KMS-11 (cell line): ENCODE results near the gene KCNA1.

Experiments
- H2AFZ ChIP-seq: fragments of 200-600 bp; sonication (generic); 2 replicates; pipeline ENCODE4 v1.6.1; 2016; ENCODE audit warnings: antibody characterized with exemption, mixed run types, low read depth
- H3K27ac ChIP-seq: fragments of 200-600 bp; sonication (generic); 2 replicates; pipeline ENCODE4 v1.6.1; 2016; ENCODE audit warnings: mild to moderate bottlenecking, mixed run types
- H3K27me3 ChIP-seq: fragments of 200-600 bp; sonication (generic); 2 replicates; pipeline ENCODE4 v1.6.1; 2017; ENCODE audit warnings: mild to moderate bottlenecking, low read depth, mixed run types, moderate library complexity; ENCODE audit not compliant: insufficient read depth
- H3K36me3 ChIP-seq: fragments of 200-600 bp; sonication (generic); 2 replicates; pipeline ENCODE4 v1.6.1; 2017; ENCODE audit warnings: mild to moderate bottlenecking, mixed run types; ENCODE audit not compliant: insufficient read depth
- H3K4me1 ChIP-seq: fragments of 200-600 bp; sonication (generic); 2 replicates; pipeline ENCODE4 v1.6.1; 2016; ENCODE audit warnings: mild to moderate bottlenecking, low read depth, mixed run types; ENCODE audit not compliant: poor library complexity, severe bottlenecking
- H3K4me2 ChIP-seq: fragments of 200-600 bp; sonication (generic); 2 replicates; pipeline ENCODE4 v1.7.0; 2016; ENCODE audit warnings: mild to moderate bottlenecking, mixed run types
- H3K4me3 ChIP-seq: fragments of 200-600 bp; sonication (generic); IDR thresholded peaks from 2 replicates; pipeline ENCODE4 v1.6.1; 2017; ENCODE audit warnings: low read depth, low read length, mixed read lengths; ENCODE audit not compliant: insufficient read depth
- H3K79me2 ChIP-seq: fragments of 200-600 bp; sonication (generic); 2 replicates; pipeline ENCODE4 v1.6.1; 2016; ENCODE audit warnings: low read depth, mixed run types; ENCODE audit not compliant: insufficient read depth
- H3K9ac ChIP-seq: fragments of 200-600 bp; sonication (generic); 2 replicates; pipeline ENCODE4 v1.6.1; 2016; ENCODE audit warnings: mild to moderate bottlenecking, mixed run types
- H4K20me1 ChIP-seq: fragments of 200-600 bp; sonication (generic); 2 replicates; pipeline ENCODE4 v1.6.1; 2016; ENCODE audit warnings: mild to moderate bottlenecking, mixed run types; ENCODE audit not compliant: insufficient read depth
- CTCF ChIP-seq: fragments of 200-600 bp; sonication (generic); conservative IDR thresholded peaks from 2 replicates; pipeline ENCODE4 v1.6.1; 2017; ENCODE audit warnings: low read depth, mild to moderate bottlenecking, antibody characterized with exemption, low read length, moderate library complexity, mixed read lengths

The KCNA1 gene

GRCh38 chr12:4905316-4905715 lies 4.4 kb upstream of the KCNA1 start:
- no peak overlapping the region for H3K9ac ChIP-seq
- no peaks in the 10 kb centered on the region for H3K36me3 ChIP-seq
- H3K27ac ChIP-seq = no peak overlapping the region
- no peak overlapping the region for H3K4me3 ChIP-seq
- no peaks in the 10 kb centered on the region for H3K79me2 ChIP-seq
- no peaks in the 10 kb centered on the region for H3K27me3 ChIP-seq
- TF ChIP-seq CTCF = no peak
- no peaks in the 10 kb centered on the region for H3K4me1 ChIP-seq
- no peak overlapping the region for H2AFZ ChIP-seq
- H4K20me1 ChIP-seq = no peaks in the 10 kb centered on the region
- H3K4me2 ChIP-seq = no peak overlapping the region

- Histone ChIP-seq H3K4me1 (no peaks in the 10 kb centered on the region), H3K9ac (no peak overlapping the region), H3K27ac (no peak overlapping the region), H3K4me3 (no peak overlapping the region), H3K4me2 (no peak overlapping the region), H4K20me1 (no peaks in the 10 kb centered on the region), H3K36me3 (no peaks in the 10 kb centered on the region), H3K27me3 (no peaks in the 10 kb centered on the region), H2AFZ (no peak overlapping the region), H3K79me2 (no peaks in the 10 kb centered on the region)
- TF ChIP-seq CTCF = no peak
Measured at GRCh38 chr12:4908684-4909409, 858 bp upstream of the KCNA1 start.

GRCh38 chr12:4909410-4909733 lies 333 bp upstream of the KCNA1 start:
- H3K4me3 ChIP-seq = no peak overlapping the region
- H3K27me3 ChIP-seq = no peaks in the 10 kb centered on the region
- H3K4me2 ChIP-seq = no peak overlapping the region
- H3K27ac ChIP-seq = no peak overlapping the region
- H3K4me1 ChIP-seq = no peaks in the 10 kb centered on the region
- no peaks in the 10 kb centered on the region for H4K20me1 ChIP-seq
- no peak for TF ChIP-seq CTCF
- no peak overlapping the region for H2AFZ ChIP-seq
- H3K36me3 ChIP-seq = no peaks in the 10 kb centered on the region
- H3K9ac ChIP-seq = no peak overlapping the region
- H3K79me2 ChIP-seq = no peaks in the 10 kb centered on the region

GRCh38 chr12:4910502-4911315 lies 1.0 kb downstream of the KCNA1 start:
- H3K9ac ChIP-seq = no peak overlapping the region
- no peak for TF ChIP-seq CTCF
- no peak overlapping the region for H3K27ac ChIP-seq
- H3K27me3 ChIP-seq = no peaks in the 10 kb centered on the region
- no peaks in the 10 kb centered on the region for H4K20me1 ChIP-seq
- no peaks in the 10 kb centered on the region for H3K36me3 ChIP-seq
- no peak overlapping the region; the same call in 1 of the 2 replicates for H3K4me2 ChIP-seq
- no peak overlapping the region; the same call in 1 of the 2 replicates for H2AFZ ChIP-seq
- no peaks in the 10 kb centered on the region for H3K4me1 ChIP-seq
- no peaks in the 10 kb centered on the region for H3K79me2 ChIP-seq
- no peak overlapping the region for H3K4me3 ChIP-seq
